K562 treated with DMSO at 1 percent for 48 hours (cell line): ENCODE data around the gene VAMP3. TPM values are rescaled to one million over a fixed set of nuclear protein-coding genes. Genes with fewer than 3 reads are reported as not detected.

Experiments
- total RNA-seq: library from RNA; unstranded; fragments of 300-600 nt; gene quantifications from 2 replicates; pipeline ENCODE4 v1.2.3, GENCODE V29; 2022; ENCODE audit warnings: low replicate concordance; ENCODE audit errors: extremely low read depth

Gene VAMP3
- not detected in 2 replicates for total RNA-seq

GRCh38 chr1:7770997-7771822 lies at the start of gene VAMP3:
TSS of gene VAMP3 (plus strand) at chr1:7771296. CDS start at chr1:7771384, 88 bp downstream.

DNA sequence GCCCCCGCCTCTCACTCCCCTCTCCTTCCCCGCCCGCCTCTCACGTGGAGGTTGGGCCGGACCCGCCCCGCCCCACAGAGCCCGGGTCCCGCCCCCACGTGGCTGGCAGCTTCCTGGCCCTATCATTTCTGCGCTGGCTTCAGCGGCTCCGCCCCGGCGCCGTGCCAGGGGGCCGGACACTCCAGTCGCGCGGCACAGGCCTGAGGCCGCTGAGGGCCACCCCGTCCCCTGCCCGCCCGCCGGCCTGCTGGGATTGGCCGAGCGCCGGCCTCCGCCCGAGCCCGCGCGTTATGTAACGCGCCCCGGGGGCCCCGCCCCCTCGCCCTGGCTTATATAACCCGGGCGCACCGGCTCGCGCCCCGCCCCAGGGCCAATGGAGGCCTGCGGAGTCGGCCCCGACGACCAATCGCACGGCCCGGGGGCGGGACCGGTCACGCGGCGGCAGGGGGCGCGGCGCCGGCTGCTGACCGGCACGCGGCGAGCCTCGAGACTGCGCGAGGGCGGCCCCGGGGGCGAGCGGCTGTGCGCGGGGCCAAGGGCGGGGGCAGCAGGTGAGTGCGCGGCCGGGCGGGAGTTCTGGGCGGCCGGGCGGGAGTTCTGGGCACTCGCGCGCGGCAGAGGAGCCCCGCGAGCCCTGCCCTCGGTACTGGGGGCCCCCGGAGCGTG lies 12.9 kb downstream of the VAMP3 start, which contains the start of gene PER3:
PER3 (plus strand) TSS at position 466 of the 666 bp plus-strand sequence. CDS start 587 bp downstream, outside the sequence.

Other genes with a start within 250 kb of the VAMP3 start
- not detected in 2 replicates for gene PER3, start 13.0 kb downstream of the VAMP3 start, total RNA-seq
- gene UTS2, start 81.8 kb downstream of the VAMP3 start, total RNA-seq = not detected in 2 replicates
- not detected in 2 replicates for gene TNFRSF9, start 169.5 kb downstream of the VAMP3 start, total RNA-seq
- not detected in 2 replicates for gene PARK7, start 190.4 kb downstream of the VAMP3 start, total RNA-seq